Activated naive CD8-positive, alpha-beta T cell treated with anti-CD3 and anti-CD28 coated beads for 36 hours (primary cell): Measurements from ENCODE around the gene CNEP1R1. TPM values are rescaled to one million over a fixed set of nuclear protein-coding genes. Genes with fewer than 3 reads are reported as not detected.

Experiments
- DNase-seq: peaks from one replicate; pipeline ENCODE4 v3.0.0; 2021
- H3K27ac Mint-ChIP-seq: one replicate; pipeline ENCODE4 v1.8.0; 2022; ENCODE audit warnings: mild to moderate bottlenecking, moderate library complexity, mixed read lengths
- H3K27me3 Mint-ChIP-seq: one replicate; pipeline ENCODE4 v1.8.0; 2022; ENCODE audit warnings: mild to moderate bottlenecking, mixed read lengths
- H3K36me3 Mint-ChIP-seq: one replicate; pipeline ENCODE4 v1.8.0; 2021; ENCODE audit warnings: mild to moderate bottlenecking, mixed read lengths
- H3K4me1 Mint-ChIP-seq: one replicate; pipeline ENCODE4 v1.8.0; 2021; ENCODE audit warnings: mixed read lengths
- H3K4me3 Mint-ChIP-seq: one replicate; pipeline ENCODE4 v1.8.0; 2022; ENCODE audit warnings: mild to moderate bottlenecking, moderate library complexity, mixed read lengths
- H3K9me3 Mint-ChIP-seq: one replicate; pipeline ENCODE4 v1.8.0; 2022; ENCODE audit warnings: mixed read lengths
- total RNA-seq, 2 experiments: library from RNA; stranded (reverse); gene quantifications; one replicate each; pipeline ENCODE4 v1.2.3, GENCODE V29; 2021

CNEP1R1 gene, protein sequence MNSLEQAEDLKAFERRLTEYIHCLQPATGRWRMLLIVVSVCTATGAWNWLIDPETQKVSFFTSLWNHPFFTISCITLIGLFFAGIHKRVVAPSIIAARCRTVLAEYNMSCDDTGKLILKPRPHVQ
- total RNA-seq = 10 to 100 TPM; 15.6 to 16.0 TPM

DNA sequence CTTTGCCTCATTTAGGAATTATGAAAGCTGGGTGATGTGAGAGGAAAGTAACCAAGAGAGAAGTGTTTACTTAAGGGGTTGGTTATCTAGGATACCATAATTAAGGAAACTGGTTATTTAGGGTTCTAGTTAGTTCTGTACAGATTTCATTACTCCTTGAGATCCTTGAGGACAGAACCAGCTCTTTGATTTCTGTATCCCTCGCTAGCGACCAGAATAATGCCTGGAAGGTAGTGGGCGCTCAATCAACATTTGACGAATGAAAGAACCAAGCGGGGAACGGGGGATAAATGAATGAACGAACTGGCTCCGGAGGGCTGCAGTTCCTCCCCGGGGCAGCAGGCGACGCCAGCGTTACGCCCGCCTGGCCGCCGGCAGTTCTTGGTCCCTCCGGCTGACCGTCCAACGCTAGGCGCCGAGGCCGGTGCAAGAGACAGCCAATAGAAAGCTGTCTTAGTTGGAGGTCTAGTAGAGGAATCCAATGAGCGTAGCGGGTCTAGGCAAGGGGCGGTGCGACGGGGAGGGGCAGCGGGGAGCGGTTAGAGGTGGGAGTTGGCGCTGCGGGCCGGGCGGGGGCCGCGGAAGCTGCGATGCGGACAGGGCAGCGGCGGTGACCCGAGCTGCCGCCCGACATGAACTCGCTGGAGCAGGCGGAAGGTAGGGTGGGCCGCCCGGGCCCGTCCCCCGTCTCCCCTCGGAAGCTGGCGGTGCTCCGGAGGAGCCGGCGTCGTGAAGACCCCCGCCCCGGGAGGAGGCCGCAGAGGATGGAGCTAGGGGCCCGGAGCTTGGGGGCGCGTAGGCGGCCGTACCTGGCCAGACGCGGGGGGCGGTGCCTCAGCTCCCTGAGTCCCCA lies at the start of gene CNEP1R1:
CNEP1R1 (plus strand) TSS at position 542 of the 853 bp plus-strand sequence; CDS start at position 633, 91 bp downstream.
- peaks cover 14% of the 10 kb centered on the region for H3K4me1 Mint-ChIP-seq
- DNase-seq = peak; percentile 94
- H3K4me3 Mint-ChIP-seq = peak within 1 kb of the TSS; percentile 89
- H3K9me3 Mint-ChIP-seq = no peaks in the 10 kb centered on the region
- H3K36me3 Mint-ChIP-seq = no peaks in the 10 kb centered on the region
- no peaks in the 10 kb centered on the region for H3K27me3 Mint-ChIP-seq
- H3K27ac Mint-ChIP-seq = peak within 1 kb of the TSS; percentile 79

DNA sequence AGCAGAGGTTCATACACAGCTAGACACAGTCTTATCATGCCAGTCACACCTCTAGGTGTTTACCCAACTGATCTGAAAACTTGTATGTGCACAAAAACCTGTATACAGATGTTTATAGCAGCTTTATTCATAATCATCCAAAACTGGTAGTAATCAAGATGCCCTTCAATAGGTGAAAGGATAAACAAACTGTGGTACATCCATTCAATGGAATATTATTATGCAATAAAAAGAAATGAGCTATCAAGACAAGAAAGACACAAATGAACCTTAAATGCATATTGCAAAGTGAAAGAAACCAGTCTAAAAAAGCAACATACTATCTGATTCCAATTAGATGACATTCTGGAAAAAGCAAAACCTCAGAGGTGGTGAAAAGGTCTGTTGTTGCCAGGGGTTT lies 47.6 kb upstream of the CNEP1R1 start:
- Mint-ChIP-seq H3K4me3 (no peak overlapping the region), H3K9me3 (no peaks in the 10 kb centered on the region), H3K27me3 (no peaks in the 10 kb centered on the region), H3K27ac (no peak overlapping the region), H3K36me3 (no peaks in the 10 kb centered on the region), H3K4me1 (no peaks in the 10 kb centered on the region)
- DNase-seq = no peak

DNA sequence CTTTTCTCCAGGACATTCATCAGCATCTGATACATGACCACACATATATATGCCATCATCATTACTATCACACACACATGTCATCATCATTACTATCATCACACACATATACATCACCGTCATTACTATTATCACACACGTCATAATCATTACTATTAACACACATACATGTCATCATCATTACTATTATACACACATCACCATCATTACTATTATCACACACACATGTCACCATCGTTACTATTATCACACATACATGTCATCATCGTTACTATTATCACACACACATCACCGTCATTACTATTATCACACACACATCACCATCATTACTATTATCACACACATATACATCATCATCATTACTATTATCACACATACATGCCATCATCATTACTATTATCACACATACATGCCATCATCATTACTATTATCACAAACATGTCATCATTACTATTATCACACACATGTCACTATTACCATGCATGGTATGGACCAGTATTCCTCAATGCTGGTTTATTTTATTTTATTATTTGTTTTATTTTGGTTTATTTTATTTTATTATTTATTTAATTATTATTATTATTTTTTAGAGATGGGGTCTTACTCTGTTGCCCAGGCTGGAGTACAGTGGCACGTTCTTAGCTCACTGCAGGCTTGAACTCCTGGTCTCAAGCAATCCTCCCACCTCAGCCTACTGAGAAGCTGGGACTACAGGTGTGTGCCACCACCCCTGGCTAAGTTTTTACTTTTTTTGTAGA lies 46.3 kb upstream of the CNEP1R1 start:
- Mint-ChIP-seq H3K4me3 (no peak overlapping the region), H3K27ac (no peak overlapping the region), H3K36me3 (no peaks in the 10 kb centered on the region), H3K27me3 (no peaks in the 10 kb centered on the region), H3K9me3 (no peaks in the 10 kb centered on the region), H3K4me1 (no peaks in the 10 kb centered on the region)
- DNase-seq = no peak

DNA sequence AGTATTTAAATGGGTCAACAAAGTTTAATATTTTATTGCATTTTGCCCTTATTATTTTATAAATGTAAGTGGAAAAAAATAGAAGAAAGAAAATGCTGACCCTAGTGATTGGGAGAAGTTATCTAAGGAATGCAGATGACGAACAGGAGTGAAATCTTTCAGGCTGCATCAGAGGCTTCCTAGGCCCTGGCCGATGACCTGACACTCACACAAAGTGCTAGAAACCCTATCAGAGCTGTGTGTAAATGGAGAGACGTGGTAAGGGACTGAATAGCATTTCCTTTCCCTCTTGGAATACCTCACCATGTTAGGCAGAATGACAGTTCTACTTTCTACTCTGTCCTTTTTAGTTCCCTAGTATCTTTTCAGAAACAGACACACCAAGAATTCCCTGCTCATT lies 44.9 kb upstream of the CNEP1R1 start:
- no peaks in the 10 kb centered on the region for H3K27me3 Mint-ChIP-seq
- H3K36me3 Mint-ChIP-seq = no peaks in the 10 kb centered on the region

DNA sequence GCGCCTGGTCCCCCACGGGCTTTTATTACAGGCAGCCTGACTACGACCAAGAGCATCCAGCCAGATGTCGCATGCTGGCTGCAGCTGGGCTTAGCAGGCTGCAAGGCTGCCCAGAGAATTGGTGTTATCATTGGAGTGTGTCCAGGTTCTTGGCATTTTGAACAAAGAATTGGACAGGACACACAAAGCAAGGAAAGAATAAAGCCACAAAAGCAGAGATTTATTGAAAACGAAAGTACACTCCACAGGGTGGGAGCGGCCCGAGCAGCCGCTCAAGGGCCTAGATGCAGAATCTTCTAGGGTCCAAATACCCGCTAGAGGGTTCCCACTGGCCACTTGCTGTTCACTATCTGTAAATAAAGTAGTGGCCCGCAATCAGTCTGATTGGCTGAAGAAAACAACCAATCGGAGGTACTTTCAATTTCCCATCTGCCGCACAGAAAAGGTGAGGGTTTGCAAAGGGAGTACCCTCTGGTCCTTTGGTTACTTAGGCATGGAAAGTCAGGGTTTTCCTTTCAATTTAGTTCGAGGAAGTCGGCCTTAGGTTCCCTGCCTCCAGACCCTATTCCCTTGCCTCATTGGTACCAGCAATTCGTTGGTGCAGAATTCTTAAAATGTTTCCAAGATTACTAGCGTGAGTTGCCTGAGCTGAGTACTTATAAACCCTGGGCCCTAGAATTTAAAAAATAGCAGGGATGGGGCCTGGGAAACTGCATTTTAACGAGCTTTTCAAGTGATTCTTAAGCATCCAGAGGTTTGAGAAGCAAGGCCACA lies 38.5 kb upstream of the CNEP1R1 start:
- H3K27me3 Mint-ChIP-seq = peaks cover 4% of the 10 kb centered on the region
- no peak for DNase-seq
- H3K9me3 Mint-ChIP-seq = no peaks in the 10 kb centered on the region
- no peak overlapping the region for H3K4me3 Mint-ChIP-seq
- H3K27ac Mint-ChIP-seq = no peak overlapping the region
- H3K4me1 Mint-ChIP-seq = peaks cover 3% of the 10 kb centered on the region
- H3K36me3 Mint-ChIP-seq = no peaks in the 10 kb centered on the region

More for the DNA sequence above, 44.9 kb upstream of the CNEP1R1 start:
- Mint-ChIP-seq H3K27ac (no peak overlapping the region), H3K4me1 (no peaks in the 10 kb centered on the region), H3K4me3 (no peak overlapping the region), H3K9me3 (no peaks in the 10 kb centered on the region)
- DNase-seq = no peak

DNA sequence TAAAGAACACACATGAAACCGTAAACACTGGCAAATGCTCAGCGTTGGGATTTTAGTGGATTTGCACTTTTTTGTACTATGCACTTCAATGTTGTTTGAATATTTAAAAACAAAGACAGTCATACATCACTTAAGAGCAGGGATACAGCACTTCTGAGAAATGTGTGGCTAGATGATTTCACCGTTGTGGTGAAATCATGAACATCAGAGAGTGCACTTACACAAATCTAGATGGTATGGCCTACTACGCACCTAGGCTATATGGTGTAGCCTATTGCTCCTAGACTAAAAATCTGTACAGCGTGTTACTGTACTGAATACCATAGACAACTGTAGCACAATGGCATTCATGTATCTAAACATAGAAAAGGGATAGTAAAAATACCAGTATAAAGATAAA lies 37.6 kb upstream of the CNEP1R1 start:
- no peak for DNase-seq
- Mint-ChIP-seq H3K4me1 (peaks cover 3% of the 10 kb centered on the region), H3K4me3 (no peak overlapping the region), H3K27ac (no peak overlapping the region), H3K9me3 (no peaks in the 10 kb centered on the region), H3K36me3 (no peaks in the 10 kb centered on the region), H3K27me3 (peaks cover 4% of the 10 kb centered on the region)

DNA sequence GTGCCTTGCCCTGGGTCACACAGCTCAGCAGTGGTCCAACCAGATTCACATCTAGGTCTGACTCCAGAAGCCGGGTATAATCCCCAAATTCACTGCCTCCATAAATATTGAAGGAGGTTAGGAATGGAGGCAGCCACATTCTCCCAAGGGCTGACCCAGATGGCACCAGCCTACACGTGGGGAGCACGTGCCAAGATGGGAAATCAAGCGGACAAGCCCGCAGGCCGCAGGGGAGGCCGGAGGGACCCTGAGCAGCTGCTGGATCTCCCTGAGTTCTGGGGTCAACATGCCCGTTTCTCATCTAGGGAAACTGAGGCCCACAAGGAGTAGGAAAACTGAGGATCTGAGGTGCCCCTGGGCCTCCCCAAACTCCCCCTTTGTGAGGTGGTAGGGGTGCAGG lies 32.2 kb upstream of the CNEP1R1 start:
- Mint-ChIP-seq H3K27ac (no peak overlapping the region), H3K9me3 (no peaks in the 10 kb centered on the region), H3K36me3 (no peaks in the 10 kb centered on the region), H3K4me1 (peaks cover 3% of the 10 kb centered on the region), H3K4me3 (no peak overlapping the region), H3K27me3 (peaks cover 4% of the 10 kb centered on the region)
- no peak for DNase-seq

DNA sequence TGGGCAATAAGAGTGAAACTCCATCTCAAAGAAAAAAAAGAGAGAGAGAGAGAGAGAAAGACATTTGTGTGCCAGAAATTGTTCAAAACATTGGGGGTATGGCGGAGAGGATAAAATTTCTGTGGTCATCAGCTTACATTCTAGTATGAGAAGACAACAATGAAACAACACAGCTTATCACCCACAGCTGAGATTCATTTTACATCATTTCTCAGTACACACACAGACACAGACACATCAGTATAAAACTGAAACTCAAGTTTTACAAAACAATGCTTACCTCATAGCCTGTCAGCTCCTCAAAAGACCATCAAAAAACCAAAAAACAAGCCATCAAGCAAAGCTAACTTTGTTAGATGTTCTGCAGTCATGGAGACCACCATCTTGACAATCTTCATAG lies 31.4 kb upstream of the CNEP1R1 start:
- H3K27ac Mint-ChIP-seq = no peak overlapping the region
- no peak overlapping the region for H3K4me3 Mint-ChIP-seq
- no peaks in the 10 kb centered on the region for H3K9me3 Mint-ChIP-seq
- H3K4me1 Mint-ChIP-seq = no peaks in the 10 kb centered on the region
- H3K36me3 Mint-ChIP-seq = no peaks in the 10 kb centered on the region
- no peak for DNase-seq
- H3K27me3 Mint-ChIP-seq = peaks cover 4% of the 10 kb centered on the region

DNA sequence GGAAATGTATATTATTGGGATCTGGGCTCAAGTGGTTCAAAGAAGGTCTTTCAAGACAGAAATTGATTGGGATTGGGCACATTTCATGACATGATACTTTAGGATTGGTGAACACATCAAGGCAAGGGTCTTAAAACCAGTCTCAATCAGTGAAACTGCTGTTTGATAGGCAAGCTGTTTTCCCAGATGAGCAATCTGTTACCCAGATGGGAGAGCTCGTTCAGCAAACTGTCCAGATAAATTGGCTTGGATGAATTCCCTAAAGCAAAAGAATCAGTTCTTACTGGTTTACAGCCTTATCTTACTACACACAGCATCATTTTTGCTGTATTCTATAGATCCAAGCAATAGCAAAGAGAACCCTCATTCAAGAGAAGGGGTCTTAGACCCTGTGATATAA lies 31.0 kb upstream of the CNEP1R1 start:
- Mint-ChIP-seq H3K4me1 (no peaks in the 10 kb centered on the region), H3K36me3 (no peaks in the 10 kb centered on the region), H3K27ac (no peak overlapping the region), H3K4me3 (no peak overlapping the region), H3K27me3 (peaks cover 4% of the 10 kb centered on the region), H3K9me3 (no peaks in the 10 kb centered on the region)
- DNase-seq = no peak

DNA sequence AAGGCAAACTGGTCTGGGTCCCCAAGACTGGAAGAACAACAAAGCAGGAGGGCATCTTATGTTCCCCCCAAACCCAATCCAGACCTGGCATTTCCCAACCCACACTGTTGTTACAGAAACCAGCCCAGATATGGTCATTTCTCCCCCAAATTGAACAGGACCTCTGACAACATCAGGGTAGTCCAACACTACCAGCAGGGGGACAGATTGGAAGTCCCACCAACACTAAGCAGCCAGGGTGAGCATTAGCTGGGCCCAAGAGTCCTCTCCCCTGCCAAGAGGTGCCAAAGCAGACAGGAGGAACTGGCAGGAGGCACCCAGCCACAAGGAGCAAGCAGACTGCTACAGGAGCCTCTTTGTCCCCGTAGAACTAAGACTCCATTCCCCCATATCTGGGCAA lies 29.3 kb upstream of the CNEP1R1 start:
- Mint-ChIP-seq H3K36me3 (no peaks in the 10 kb centered on the region), H3K27ac (no peak overlapping the region), H3K4me3 (no peak overlapping the region), H3K4me1 (no peaks in the 10 kb centered on the region), H3K27me3 (peaks cover 3% of the 10 kb centered on the region), H3K9me3 (no peaks in the 10 kb centered on the region)
- DNase-seq = no peak

DNA sequence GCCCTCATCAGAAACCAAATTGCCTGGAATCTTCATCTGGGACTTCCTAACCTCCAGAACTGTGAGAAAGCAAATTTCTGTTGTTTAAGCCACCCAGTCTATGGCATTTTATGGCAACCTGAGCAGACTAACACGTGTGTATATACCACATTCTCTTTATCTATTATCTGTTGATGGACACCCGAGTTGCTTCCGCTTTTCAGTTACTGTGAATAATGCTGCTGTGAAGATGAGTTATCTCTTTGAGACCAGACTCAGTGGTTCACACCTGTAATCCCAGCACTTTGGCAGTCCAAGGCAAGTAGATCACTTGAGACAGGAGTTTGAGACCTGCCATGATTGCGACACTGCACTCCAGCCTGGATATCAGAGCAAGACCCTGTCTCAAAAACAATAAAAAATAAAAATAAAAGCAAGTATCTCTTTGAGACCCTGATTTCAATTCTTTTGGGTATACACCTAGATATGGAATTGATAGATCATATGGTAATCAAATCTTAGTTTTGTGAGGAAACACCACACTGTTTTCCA lies 27.2 kb upstream of the CNEP1R1 start:
- no peaks in the 10 kb centered on the region for H3K36me3 Mint-ChIP-seq
- H3K27me3 Mint-ChIP-seq = peaks cover 11% of the 10 kb centered on the region
- no peak overlapping the region for H3K4me3 Mint-ChIP-seq
- H3K4me1 Mint-ChIP-seq = no peaks in the 10 kb centered on the region
- no peak for DNase-seq
- no peaks in the 10 kb centered on the region for H3K9me3 Mint-ChIP-seq
- no peak overlapping the region for H3K27ac Mint-ChIP-seq

DNA sequence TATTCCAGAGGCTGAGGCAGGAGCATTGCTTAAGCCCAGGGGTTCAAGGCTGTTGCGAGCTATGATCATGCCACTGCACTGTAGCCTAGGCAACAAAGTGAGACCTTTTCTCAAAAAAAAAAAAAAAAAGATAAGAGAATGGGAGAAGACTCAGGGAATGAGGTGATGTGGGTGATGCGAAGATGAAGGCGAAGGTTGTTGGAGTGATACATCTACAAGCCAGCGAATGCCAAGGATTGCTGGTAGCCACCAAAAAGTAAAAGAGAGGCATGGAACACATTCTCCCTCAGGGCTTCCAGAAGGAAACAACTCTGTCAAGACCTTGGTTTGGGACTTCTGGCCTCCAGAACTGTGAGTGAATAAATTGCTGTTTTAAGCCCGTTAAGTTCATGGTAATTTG lies 26.0 kb upstream of the CNEP1R1 start:
- no peak for DNase-seq
- no peaks in the 10 kb centered on the region for H3K4me1 Mint-ChIP-seq
- peaks cover 13% of the 10 kb centered on the region for H3K27me3 Mint-ChIP-seq
- peak overlapping the region; percentile 12 for H3K4me3 Mint-ChIP-seq
- H3K9me3 Mint-ChIP-seq = no peaks in the 10 kb centered on the region
- no peak overlapping the region for H3K27ac Mint-ChIP-seq
- no peaks in the 10 kb centered on the region for H3K36me3 Mint-ChIP-seq

DNA sequence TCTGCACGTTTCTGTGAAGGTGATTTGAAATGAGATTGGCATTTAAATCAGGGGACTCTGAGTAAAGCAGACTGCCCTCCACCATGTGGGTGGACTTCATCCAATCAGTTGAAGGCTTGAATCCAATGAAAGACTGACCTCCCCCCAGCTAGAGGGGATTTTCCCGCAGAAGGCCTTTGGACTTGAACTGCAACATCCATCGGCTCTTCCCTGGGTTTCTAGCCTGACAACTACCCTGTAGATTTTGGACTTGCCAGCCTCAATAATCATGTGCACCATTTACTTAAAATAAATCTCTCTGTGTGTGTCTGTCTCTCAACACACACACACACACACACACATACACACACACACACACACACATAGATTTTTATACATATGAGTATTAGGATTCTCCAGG lies 23.9 kb upstream of the CNEP1R1 start:
- no peak overlapping the region for H3K27ac Mint-ChIP-seq
- H3K27me3 Mint-ChIP-seq = peaks cover 13% of the 10 kb centered on the region
- no peak overlapping the region for H3K4me3 Mint-ChIP-seq
- no peaks in the 10 kb centered on the region for H3K4me1 Mint-ChIP-seq
- H3K9me3 Mint-ChIP-seq = peaks cover 2% of the 10 kb centered on the region
- no peaks in the 10 kb centered on the region for H3K36me3 Mint-ChIP-seq
- no peak for DNase-seq

DNA sequence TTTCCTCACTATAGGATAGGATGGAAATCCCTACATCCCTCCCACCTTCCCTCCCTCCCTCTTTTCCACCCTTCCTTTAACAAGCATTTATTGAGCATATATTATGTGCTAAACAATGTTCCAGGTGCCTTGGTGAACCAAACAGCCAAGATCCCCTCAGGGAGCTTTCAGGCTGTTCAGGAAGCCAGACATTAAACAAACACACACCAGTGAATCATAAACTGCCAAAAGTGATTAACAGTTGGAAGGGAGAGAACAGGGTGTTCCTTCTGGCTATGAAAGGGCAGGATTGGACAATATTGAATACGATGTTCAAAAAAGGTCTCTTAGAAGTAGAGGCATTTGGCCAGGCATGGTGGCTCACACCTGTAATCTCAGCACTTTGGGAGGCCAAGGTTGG lies 22.8 kb upstream of the CNEP1R1 start:
- Mint-ChIP-seq H3K27me3 (peaks cover 13% of the 10 kb centered on the region), H3K4me3 (no peak overlapping the region), H3K9me3 (peaks cover 2% of the 10 kb centered on the region), H3K36me3 (no peaks in the 10 kb centered on the region), H3K27ac (no peak overlapping the region), H3K4me1 (no peaks in the 10 kb centered on the region)
- DNase-seq = no peak

DNA sequence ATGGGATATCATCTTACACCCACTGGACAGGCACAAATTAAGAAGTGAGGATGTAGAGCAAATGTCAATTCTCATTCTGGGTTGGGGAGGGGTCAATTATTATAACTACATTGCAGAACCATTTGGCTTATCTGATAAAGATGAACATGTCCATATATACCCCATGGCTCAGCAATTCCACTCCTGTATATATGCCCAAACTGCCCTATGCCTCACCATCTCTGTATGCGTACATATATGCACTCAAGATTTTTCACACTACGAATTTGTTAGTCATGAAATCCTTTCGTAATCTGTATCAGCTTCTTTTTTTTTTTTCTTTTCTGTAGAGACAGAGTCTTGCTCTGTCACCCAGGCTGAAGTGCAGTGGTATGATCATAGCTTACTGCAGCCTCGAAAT lies 20.8 kb upstream of the CNEP1R1 start:
- H3K27me3 Mint-ChIP-seq = peaks cover 13% of the 10 kb centered on the region
- no peak for DNase-seq
- peaks cover 2% of the 10 kb centered on the region for H3K9me3 Mint-ChIP-seq
- no peak overlapping the region for H3K27ac Mint-ChIP-seq
- H3K4me3 Mint-ChIP-seq = no peak overlapping the region
- no peaks in the 10 kb centered on the region for H3K4me1 Mint-ChIP-seq
- no peaks in the 10 kb centered on the region for H3K36me3 Mint-ChIP-seq
